Hepatocyte (in vitro differentiated cells): ENCODE results near the gene SCAF1.

Experiments
- EZH2 ChIP-seq: fragments of 200-600 bp; sonication (generic); IDR thresholded peaks from 2 replicates; pipeline ENCODE4 v1.6.1; 2016; ENCODE audit warnings: antibody characterized with exemption, mild to moderate bottlenecking, borderline replicate concordance
- EZH2phosphoT487 ChIP-seq: fragments of 200-600 bp; sonication (generic); IDR thresholded peaks from one replicate; pipeline ENCODE4 v1.6.1; 2018; ENCODE audit warnings: antibody characterized with exemption, mild to moderate bottlenecking, low read depth, moderate library complexity; ENCODE audit not compliant: unreplicated experiment, severe bottlenecking
- TF ChIP-seq, protein P1 (sequence below): fragments of 200-600 bp; sonication (generic); IDR thresholded peaks from 2 replicates; pipeline ENCODE4 v1.5.1; 2016; ENCODE audit warnings: antibody characterized with exemption, mild to moderate bottlenecking; ENCODE audit not compliant: poor library complexity

DNA sequence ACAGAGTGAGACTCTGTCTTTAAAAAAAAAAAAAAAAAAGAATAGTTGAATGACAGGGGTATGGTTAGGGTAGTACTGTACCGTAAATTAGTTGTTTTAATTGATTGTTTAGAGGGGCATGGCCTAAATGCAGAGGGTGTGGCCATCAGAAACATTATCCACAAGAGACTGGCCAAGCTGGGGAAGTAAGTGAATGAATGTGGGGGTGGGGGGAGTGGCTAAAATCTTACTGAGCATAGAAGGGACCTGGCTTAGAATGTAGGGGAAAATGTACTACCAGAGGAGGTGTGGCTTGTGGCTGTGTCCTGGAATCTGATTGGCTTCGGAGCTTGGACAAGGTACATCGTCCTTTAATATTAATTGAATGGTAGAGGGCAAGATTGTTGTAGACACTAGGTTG is 27.5 kb downstream of the SCAF1 start:
- TF ChIP-seq, protein P1, sequence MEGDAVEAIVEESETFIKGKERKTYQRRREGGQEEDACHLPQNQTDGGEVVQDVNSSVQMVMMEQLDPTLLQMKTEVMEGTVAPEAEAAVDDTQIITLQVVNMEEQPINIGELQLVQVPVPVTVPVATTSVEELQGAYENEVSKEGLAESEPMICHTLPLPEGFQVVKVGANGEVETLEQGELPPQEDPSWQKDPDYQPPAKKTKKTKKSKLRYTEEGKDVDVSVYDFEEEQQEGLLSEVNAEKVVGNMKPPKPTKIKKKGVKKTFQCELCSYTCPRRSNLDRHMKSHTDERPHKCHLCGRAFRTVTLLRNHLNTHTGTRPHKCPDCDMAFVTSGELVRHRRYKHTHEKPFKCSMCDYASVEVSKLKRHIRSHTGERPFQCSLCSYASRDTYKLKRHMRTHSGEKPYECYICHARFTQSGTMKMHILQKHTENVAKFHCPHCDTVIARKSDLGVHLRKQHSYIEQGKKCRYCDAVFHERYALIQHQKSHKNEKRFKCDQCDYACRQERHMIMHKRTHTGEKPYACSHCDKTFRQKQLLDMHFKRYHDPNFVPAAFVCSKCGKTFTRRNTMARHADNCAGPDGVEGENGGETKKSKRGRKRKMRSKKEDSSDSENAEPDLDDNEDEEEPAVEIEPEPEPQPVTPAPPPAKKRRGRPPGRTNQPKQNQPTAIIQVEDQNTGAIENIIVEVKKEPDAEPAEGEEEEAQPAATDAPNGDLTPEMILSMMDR: no peak
- TF ChIP-seq EZH2phosphoT487 (no peak), EZH2 (no peak)
